Ectodermal cell (in vitro differentiated cells): ENCODE results near the gene SLC46A3.
"Not testable (repeated sequence)": the region's sequence is repeated elsewhere in the genome, so short reads cannot be mapped to it uniquely, and the experiment has no call there.

ENCODE experiments used
- H3K27ac ChIP-seq: 2 replicates; pipeline ENCODE4 v1.7.0; 2013; ENCODE audit warnings: mild to moderate bottlenecking, low read depth, low read length; ENCODE audit not compliant: insufficient read depth, poor library complexity, severe bottlenecking
- H3K27me3 ChIP-seq: 2 replicates; pipeline ENCODE4 v1.7.0; 2013; ENCODE audit warnings: mild to moderate bottlenecking, low read length; ENCODE audit not compliant: insufficient read depth, control insufficient read depth, poor library complexity, severe bottlenecking
- H3K36me3 ChIP-seq: one replicate; pipeline ENCODE4 v1.7.0; 2013; ENCODE audit warnings: low read length; ENCODE audit not compliant: control insufficient read depth, insufficient read depth
- H3K4me1 ChIP-seq: one replicate; pipeline ENCODE4 v1.7.0; 2013; ENCODE audit warnings: low read length; ENCODE audit not compliant: control insufficient read depth, insufficient read depth
- H3K4me3 ChIP-seq: 2 replicates; pipeline ENCODE4 v1.7.0; 2013; ENCODE audit warnings: low read depth, low read length, control low read depth; ENCODE audit not compliant: insufficient read depth
- H3K9me3 ChIP-seq: 2 replicates; pipeline ENCODE4 v1.7.0; 2013; ENCODE audit warnings: mild to moderate bottlenecking, low read length, moderate library complexity; ENCODE audit not compliant: control insufficient read depth
- WGBS, 2 experiments: methylation state at CpG; one replicate each; pipeline ENCODE4 v1.1.7; 2013; ENCODE audit warnings: missing lambda C conversion rate in 2 of 2; 5-methylcytosine and 5-hydroxymethylcytosine counted together

Gene SLC46A3

GRCh38 chr13:28685892-28686291 is 32.9 kb downstream of the SLC46A3 start:
- 91 to 95% methylated on average over 3 of the region's 3 CpGs for WGBS, 2 experiments
- no peak overlapping the region for H3K4me3 ChIP-seq
- no peaks in the 10 kb centered on the region for H3K4me1 ChIP-seq
- H3K36me3 ChIP-seq, result no peaks in the 10 kb centered on the region
- H3K27me3 ChIP-seq, result no peaks in the 10 kb centered on the region
- no peaks in the 10 kb centered on the region for H3K9me3 ChIP-seq
- no peak overlapping the region for H3K27ac ChIP-seq

DNA sequence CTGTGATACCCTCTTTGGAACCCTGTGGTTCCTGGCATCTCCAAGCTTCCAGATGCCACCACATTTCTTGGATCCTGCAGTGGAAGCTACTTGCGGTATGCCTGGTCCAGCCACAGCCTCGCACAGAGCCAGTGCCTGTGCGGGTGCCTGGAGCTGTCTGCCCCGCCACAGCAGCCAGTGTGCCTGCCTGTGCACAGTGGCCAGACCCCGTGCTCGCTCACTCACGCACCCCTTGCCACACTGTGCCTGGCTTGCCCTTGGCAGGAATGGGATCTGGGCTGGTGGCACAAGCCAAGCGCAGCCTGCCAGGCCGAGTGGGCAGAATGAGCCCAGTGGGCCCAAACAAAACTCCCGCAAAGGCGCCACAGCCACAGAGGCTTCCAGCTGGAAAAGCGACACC is 33.7 kb downstream of the SLC46A3 start:
- Histone ChIP-seq H3K4me1 (no peaks in the 10 kb centered on the region), H3K4me3 (no peak overlapping the region), H3K27me3 (no peaks in the 10 kb centered on the region), H3K36me3 (no peaks in the 10 kb centered on the region), H3K9me3 (no peaks in the 10 kb centered on the region), H3K27ac (no peak overlapping the region)
- 92 to 93% methylated on average over 12 of the region's 12 CpGs for WGBS, 2 experiments

DNA sequence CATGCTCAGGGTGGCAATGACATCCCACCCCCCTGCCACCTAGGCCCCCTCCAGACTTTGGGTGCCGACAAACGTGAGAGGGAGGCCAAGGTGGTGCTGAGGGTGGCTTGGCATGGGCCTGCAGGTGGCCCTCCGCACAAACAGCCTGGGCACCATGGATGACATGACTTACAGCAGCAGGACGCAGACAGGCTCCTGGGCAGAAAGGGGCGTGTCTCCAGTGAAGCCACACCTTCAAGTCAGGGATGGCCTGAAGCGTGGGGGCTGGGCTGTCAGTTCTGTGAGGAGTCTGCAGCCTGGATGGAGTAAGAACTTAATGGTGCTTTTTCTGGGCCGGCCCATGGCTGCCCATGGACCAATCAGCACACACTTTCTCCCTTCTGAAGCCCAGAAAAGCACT is 34.5 kb downstream of the SLC46A3 start:
- WGBS, 2 experiments, result 40 to 42% methylated on average over 7 of the region's 7 CpGs
- Histone ChIP-seq H3K9me3 (no peaks in the 10 kb centered on the region), H3K4me3 (no peak overlapping the region), H3K36me3 (no peaks in the 10 kb centered on the region), H3K27ac (no peak overlapping the region), H3K4me1 (no peaks in the 10 kb centered on the region), H3K27me3 (no peaks in the 10 kb centered on the region)

- not testable (repeated sequence) for H3K4me1 ChIP-seq, H3K9me3 ChIP-seq, H3K4me3 ChIP-seq, H3K36me3 ChIP-seq, H3K27me3 ChIP-seq, H3K27ac ChIP-seq
- 92 to 94% methylated on average over 6 to 7 of the region's 8 CpGs for WGBS, 2 experiments
Measured at GRCh38 chr13:28683169-28683568, 35.6 kb downstream of the SLC46A3 start.

- no peak overlapping the region for H3K4me3 ChIP-seq
- H3K27me3 ChIP-seq, result no peaks in the 10 kb centered on the region
- H3K36me3 ChIP-seq, result peaks cover 4% of the 10 kb centered on the region
- no peak overlapping the region for H3K27ac ChIP-seq
- no peaks in the 10 kb centered on the region for H3K9me3 ChIP-seq
- WGBS, 2 experiments, result 95% methylated on average over 2 of the region's 2 CpGs; no CpG with 5 or more reads in 1 of the 2 experiments
- no peaks in the 10 kb centered on the region for H3K4me1 ChIP-seq
Measured at GRCh38 chr13:28680541-28680940, 38.2 kb downstream of the SLC46A3 start.

GRCh38 chr13:28679628-28680027 is 39.1 kb downstream of the SLC46A3 start:
- no peaks in the 10 kb centered on the region for H3K9me3 ChIP-seq
- H3K27ac ChIP-seq, result no peak overlapping the region
- H3K36me3 ChIP-seq, result peaks cover 7% of the 10 kb centered on the region
- H3K4me1 ChIP-seq, result no peaks in the 10 kb centered on the region
- H3K27me3 ChIP-seq, result no peaks in the 10 kb centered on the region
- H3K4me3 ChIP-seq, result no peak overlapping the region
- no CpG with 5 or more reads among the region's 1 CpG for WGBS, 2 experiments

DNA sequence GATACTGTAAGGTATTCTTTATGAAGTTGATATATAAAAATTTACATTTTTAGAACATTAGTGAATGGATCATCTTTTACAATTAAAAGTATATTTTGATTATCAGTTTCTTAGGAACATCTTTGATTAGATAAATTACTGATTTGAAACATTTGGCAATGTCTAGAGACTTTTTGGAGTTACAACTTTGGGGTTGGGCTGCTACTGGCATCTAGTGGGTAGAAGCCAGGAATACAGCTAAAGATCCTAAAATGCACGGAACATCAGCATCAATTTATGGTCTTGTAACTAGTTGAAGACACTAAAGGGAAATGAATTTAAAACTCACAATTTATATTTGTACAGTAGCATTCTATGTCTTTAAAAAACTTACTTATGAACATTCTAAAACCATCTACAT is 40.0 kb downstream of the SLC46A3 start:
- 100% methylated on average over 1 of the region's 1 CpG; no CpG with 5 or more reads in 1 of the 2 experiments for WGBS, 2 experiments
- no peak overlapping the region for H3K4me3 ChIP-seq

GRCh38 chr13:28671126-28671792 is 47.5 kb downstream of the SLC46A3 start:
- Histone ChIP-seq H3K27ac (no peak overlapping the region), H3K9me3 (no peaks in the 10 kb centered on the region), H3K27me3 (no peaks in the 10 kb centered on the region), H3K36me3 (peaks cover 49% of the 10 kb centered on the region), H3K4me1 (no peaks in the 10 kb centered on the region), H3K4me3 (no peak overlapping the region)

More for the DNA sequence above, 40.0 kb downstream of the SLC46A3 start:
- Histone ChIP-seq H3K9me3 (no peaks in the 10 kb centered on the region), H3K36me3 (peaks cover 7% of the 10 kb centered on the region), H3K4me1 (no peaks in the 10 kb centered on the region), H3K27ac (no peak overlapping the region), H3K27me3 (no peaks in the 10 kb centered on the region)

DNA sequence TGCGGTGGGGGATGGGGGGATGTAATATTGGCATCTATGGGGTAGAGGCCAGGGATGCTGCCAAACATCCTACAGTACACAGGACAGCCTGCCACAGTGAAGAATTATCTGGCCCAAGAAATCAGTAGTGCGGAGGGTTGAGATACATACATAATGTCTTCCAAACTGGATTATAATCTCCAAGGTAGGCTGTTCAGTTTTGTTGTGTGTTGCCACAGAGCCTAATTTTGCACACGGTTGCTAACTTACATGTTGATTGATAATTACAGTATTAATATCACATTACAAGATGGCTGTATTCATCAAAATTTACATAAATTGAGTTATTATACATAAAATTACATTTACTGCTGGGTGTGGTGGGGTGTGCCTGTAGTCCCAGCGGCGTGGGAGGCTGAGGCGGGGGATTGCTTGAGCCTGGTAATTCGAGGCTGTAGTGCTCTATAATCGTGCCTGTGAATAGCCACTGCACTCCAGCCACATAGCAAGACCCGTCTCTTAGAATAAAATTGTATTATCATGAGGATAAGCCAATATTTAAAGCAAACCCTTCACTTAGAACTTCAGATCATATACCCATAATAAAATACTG is 51.8 kb downstream of the SLC46A3 start:
- Histone ChIP-seq H3K36me3 (peaks cover 63% of the 10 kb centered on the region), H3K9me3 (no peaks in the 10 kb centered on the region), H3K4me3 (no peak overlapping the region), H3K27ac (no peak overlapping the region), H3K4me1 (no peaks in the 10 kb centered on the region), H3K27me3 (no peaks in the 10 kb centered on the region)
- WGBS, 2 experiments, result 89 to 92% methylated on average over 5 to 9 of the region's 9 CpGs

DNA sequence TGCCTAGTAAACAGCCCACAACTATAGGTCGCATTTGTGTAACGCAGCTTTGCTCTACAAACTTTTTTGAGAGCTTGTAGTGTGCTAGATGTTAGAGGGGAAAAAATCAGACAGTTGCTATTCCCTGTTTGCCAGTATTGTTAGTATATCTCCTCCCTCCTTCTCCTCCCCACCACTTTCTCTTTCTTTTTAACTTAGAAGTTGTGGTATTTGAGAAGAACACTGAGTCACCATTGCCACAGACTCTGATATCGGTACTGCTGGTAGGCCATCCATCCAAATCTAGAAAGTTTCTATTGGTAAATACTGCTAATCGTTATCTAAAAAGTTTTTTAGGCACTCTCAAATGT is 59.2 kb downstream of the SLC46A3 start:
- Histone ChIP-seq H3K9me3 (no peaks in the 10 kb centered on the region), H3K4me3 (peak overlapping the region; percentile 91), H3K4me1 (peaks cover 14% of the 10 kb centered on the region), H3K27ac (peak overlapping the region; percentile 28), H3K36me3 (peaks cover 13% of the 10 kb centered on the region), H3K27me3 (no peaks in the 10 kb centered on the region)
- WGBS, 2 experiments, result 19 to 38% methylated on average over 1 to 4 of the region's 4 CpGs
